ENCODE results near the gene TP53BP1.

DNA sequence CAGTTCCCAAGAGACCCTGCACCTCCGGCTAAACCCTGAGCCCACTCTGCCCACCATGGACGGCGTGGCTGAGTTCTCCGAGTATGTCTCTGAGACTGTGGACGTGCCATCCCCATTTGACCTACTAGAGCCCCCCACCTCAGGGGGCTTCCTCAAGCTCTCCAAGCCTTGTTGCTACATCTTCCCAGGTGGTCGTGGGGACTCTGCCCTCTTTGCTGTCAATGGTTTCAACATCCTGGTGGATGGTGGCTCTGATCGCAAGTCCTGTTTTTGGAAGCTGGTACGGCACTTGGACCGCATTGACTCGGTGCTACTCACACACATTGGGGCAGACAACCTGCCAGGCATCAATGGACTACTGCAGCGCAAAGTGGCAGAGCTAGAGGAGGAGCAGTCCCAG, 28.5 kb upstream of the TP53BP1 start:
- TF ChIP-seq POLR2A (IDR thresholded peaks at IDR 0.05; ENCODE audit: low read depth, low read length), result no peak
- TF ChIP-seq POLR2AphosphoS5 (IDR thresholded peaks at IDR 0.05; ENCODE audit: low read depth, low read length), result no peak
- no peak for TF ChIP-seq TAF1 (IDR thresholded peaks at IDR 0.05; ENCODE audit: borderline replicate concordance, low read depth, low read length)
